NCI-H1694 treated with DMSO at 0.1 percent for 48 hours (cell line): ENCODE data around the gene CTAGE8.
"Not testable (repeated sequence)": the region's sequence is repeated elsewhere in the genome, so short reads cannot be mapped to it uniquely, and the experiment has no call there.

Experiments
- DNase-seq: peaks from one replicate; lab custom pipeline; 2025; lab: John Stamatoyannopoulos, UW

CTAGE8 gene

DNA sequence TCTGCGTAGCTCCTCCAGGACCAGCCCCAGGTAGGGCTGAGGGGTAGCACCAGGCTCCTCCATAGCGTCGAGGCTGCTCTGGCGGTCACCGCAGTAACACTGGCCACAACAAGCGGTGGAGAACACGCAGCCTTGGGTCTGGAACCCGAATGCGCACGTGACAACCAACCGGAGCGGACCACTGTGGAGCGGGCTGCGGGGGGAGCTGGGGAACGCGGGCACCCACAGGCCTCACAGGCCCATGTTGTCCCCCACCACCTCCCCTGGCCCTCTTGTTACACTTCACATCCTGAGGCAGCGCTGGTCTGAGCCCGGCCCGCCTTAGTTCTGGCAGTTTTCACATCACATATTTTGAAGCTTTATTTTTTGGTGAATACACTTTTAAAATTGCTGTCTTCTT, at the start of gene CTAGE8:
TSS of gene CTAGE8 (minus strand) at position 101 of the 400 bp plus-strand sequence. CDS start at position 63, 38 bp downstream.
- not testable (repeated sequence) for DNase-seq

DNA sequence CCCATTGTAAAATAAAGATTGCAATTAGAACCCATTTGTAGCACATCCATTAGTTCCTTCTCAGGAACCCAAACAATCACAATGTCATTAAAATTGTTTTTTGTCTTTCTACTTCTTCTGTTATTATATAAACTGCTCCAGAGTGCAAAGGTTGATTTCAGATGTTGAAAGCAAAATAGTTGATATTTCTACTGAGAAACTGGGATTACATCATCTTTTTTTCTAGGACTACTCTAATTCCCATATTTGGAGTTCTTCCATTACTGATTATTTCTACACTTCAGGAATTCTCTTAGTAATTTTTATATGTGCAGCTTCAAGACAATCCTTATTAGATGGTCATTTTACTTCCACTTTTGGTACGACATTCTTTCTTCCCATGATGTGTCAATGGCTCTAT, 48.4 kb upstream of the CTAGE8 start:
- DNase-seq, result not testable (repeated sequence)

- DNase-seq, result not testable (repeated sequence)
These were observed 42.9 kb upstream of the CTAGE8 start, which contains the start of gene OR2A1 for GRCh38 chr7:144311872-144312469. Gene OR2A1, plus strand, starts transcription at chr7:144312419. Its CDS starts 5,706 bp downstream, at chr7:144318125.

DNA sequence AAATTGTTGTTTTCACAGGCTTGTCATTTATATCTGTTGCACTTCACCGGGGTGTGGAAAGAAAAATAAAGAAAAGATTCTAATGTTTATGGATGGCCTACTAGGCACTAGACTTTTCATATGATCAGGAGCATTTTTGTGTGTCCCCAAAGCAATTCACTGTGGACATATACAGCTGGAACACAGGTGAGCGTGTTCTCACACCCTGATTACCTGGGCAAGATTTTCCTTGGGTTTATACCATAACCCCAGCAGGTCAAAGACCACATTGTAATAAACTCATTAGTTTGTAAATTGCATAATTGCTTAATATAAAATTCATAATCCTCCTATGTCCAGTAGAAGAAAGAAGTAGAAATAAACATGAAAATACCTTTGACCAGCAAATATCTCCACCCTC, 42.1 kb upstream of the CTAGE8 start:
- not testable (repeated sequence) for DNase-seq

- not testable (repeated sequence) for DNase-seq
These were observed 40.6 kb upstream of the CTAGE8 start for GRCh38 chr7:144309702-144310101.

GRCh38 chr7:144305156-144305555, 36.1 kb upstream of the CTAGE8 start:
- DNase-seq, result not testable (repeated sequence)

GRCh38 chr7:144303607-144304006, 34.5 kb upstream of the CTAGE8 start:
- not testable (repeated sequence) for DNase-seq

DNA sequence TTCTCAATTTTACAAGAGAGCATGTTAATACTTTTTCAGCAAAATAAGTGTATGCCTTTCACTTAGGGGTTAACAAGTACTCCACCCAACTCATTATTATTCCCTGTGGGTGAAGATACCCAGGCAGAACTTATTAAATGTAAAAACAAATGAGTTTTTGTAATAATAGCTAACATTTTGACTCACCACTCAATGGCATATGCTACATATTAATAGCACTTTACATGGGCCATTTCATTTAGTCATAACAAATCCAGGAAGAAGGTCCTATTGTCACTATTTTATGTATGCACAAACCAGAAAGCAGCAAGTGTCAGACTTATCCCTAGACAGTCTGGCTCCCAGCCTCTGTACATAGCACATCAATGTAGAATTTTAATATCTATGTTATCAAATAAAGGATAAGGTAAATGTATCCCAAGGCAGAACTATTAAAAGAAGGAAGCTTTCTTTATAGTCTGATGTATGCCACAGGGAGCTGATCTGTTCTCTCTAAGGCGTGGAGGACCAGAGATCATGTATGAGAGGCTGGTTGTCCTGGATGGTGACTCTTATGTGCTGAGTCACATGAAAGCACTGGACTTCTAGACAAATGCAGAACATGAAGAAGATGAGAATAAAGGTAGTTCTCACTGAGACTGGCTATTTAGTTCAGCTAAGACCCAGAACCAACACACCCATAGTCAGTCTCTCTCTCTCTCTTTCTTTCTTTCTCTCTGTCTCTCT, 33.7 kb upstream of the CTAGE8 start:
- not testable (repeated sequence) for DNase-seq

DNA sequence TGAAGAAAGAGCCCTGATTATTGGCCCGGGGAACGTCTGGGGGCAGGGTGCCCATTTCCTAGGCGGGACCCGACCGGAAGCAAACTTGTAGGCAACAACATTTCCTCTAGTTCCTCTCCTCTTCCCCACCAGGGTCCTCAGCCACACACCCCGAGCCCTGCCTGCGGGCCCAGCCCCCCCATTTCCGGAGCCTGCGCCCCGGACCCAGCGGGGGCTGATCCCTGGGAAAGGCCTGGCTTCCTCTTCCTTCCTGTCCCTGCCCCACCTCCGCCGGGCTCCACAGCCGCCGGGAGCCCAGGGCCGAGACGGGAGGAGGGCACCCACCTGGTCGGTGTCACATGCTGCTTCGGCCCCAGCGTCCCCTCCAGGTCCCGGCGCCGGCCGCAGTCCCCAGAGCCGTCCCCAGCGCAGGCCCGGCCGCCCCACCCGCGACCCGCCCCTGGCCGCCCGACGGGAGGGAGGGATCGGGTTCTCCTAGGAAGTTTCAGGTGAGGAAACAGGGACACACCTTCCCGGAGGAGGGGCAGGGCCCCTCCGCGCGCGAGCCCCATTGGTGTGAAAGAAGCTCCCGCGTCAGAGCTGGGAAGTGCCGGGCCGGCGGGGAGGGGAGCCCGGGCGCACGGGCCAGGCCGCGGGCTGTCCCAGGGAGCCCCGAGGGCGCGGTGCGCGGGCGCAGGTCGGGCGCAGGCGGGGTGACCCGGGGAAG, 24.9 kb upstream of the CTAGE8 start:
- not testable (repeated sequence) for DNase-seq

DNA sequence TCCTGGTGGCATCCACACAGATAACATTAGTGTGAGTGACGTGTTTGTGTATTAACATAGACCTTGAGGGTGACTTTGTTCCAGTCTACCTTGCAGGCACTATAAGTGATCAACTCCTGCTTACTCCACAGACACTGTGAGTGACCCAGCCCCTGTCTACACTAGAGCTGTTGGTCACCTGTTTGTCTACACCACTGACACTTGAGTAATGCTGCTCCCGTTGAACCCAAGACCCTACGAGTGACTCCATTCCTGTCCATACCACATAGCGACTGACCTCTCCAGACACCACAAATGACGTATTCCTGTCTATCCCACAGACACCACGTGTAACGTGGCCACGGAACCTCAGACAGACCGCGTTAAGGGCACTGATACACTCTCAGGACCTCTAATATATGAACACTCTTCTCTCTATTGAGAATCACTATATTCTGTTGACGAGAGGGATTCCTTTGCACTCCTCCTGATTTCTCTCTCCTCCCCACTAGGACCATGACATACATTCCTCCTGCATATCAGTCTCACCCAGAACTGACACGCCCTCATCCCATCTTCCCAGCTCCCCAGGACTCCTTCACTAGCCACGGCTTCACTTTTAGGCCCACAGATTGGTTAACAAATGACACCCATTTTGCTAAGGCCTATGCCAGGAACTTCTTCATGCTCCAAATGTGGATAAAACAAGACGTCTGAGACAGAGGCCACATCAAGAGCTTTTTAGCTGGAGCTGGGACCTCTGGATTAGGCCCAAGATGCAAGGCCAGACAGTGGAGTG, 23.5 kb upstream of the CTAGE8 start:
- not testable (repeated sequence) for DNase-seq

DNA sequence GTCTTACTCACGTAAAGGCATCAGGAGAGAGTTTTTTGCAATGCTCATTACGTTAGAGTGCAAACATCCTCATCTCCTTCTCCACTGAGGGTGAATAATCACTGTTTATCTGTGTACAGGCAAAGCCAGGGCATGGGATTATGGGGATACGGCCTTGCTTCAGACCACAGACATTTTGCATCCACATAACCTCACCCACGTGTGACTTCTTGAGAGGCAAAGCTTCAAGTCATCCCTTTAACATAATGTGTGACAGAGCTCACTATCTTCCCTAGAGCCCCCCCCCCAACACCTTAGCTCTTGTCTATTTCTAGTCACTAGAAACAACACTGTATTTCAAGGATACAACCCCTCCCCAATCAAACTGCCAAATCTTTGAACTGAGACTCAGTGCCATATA, 22.5 kb upstream of the CTAGE8 start:
- DNase-seq, result not testable (repeated sequence)

DNA sequence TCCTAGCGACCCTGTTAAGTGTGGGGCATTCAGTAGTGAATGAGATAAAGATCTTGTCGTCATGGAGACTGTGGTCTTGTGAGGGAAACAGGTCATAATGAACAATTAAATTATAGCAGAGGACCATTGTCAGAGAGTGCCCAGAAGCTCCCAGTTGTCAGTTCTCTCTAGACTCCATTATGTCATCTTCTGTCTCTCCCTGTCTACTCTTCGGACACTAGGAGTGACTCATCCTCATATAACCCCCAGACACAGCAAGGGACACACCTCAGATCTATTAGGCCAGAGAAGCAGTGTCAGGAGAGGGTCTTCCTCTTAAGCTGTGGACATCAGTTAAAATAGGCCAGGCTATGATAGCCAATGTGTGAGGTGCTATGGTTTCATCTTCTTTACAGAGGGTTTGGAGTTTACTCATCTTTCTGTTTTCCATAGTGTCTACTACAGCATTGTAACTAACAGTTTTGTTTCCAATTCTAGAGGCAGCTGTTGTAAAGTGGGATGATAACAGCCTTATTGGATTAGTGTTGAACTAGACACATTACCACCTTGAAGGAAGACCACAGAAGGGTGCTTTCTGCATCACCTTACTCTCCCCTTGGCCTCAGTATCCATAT, 18.2 kb upstream of the CTAGE8 start:
- DNase-seq, result not testable (repeated sequence)

GRCh38 chr7:144283716-144284115, 14.6 kb upstream of the CTAGE8 start:
- DNase-seq, result not testable (repeated sequence)

DNA sequence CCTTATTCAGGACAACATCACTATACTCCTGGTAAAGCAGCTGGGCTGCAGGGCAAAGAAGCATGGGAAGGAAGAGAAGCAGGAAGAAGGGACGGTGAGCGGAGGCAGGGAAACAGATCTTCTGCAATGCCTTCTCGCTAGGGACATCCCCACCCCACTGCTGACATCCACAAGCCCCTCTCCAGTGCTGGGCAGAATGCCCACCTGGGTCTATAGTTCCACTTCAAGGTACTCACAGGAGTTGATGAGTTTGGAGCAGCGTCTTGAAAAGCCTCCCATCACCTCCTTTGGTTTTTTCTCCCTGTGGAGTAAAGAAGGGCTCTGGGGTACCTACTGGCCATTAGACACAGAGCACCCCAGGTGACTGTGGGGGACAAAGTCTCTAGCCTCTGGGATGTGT, 13.4 kb upstream of the CTAGE8 start:
- not testable (repeated sequence) for DNase-seq

GRCh38 chr7:144281981-144282380, 12.9 kb upstream of the CTAGE8 start:
- DNase-seq, result not testable (repeated sequence)

GRCh38 chr7:144280010-144280409, 10.9 kb upstream of the CTAGE8 start:
- DNase-seq, result not testable (repeated sequence)

- DNase-seq, result not testable (repeated sequence)
These were observed 6.2 kb upstream of the CTAGE8 start for GRCh38 chr7:144275281-144275680.

DNA sequence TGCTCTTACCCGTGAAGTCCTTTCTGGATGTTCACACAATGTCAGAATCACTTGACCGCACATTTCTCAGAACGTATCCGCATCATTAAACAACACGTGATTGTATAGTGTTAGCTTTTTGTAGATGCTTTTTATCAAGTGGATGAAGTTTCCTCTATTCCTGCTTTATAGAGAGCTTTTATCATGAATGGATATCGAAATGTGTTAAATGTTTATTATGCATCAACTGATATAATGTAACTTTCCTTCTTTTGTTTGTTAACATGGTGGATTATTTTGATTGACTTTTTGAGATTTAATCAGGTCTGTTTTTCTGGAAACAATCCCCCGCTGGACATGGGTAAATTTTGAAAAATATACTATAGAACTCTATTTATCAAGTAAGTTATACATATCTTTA, 4.4 kb downstream of the CTAGE8 start, which contains the start of gene OR2A7:
TSS of gene OR2A7 (minus strand) at position 101 of the 400 bp plus-strand sequence. CDS start 5,164 bp downstream, outside the sequence.
- DNase-seq, result not testable (repeated sequence)

GRCh38 chr7:144262128-144262527, 7.0 kb downstream of the CTAGE8 start:
- not testable (repeated sequence) for DNase-seq

GRCh38 chr7:144259067-144259466, 10.0 kb downstream of the CTAGE8 start:
- DNase-seq, result not testable (repeated sequence)

DNA sequence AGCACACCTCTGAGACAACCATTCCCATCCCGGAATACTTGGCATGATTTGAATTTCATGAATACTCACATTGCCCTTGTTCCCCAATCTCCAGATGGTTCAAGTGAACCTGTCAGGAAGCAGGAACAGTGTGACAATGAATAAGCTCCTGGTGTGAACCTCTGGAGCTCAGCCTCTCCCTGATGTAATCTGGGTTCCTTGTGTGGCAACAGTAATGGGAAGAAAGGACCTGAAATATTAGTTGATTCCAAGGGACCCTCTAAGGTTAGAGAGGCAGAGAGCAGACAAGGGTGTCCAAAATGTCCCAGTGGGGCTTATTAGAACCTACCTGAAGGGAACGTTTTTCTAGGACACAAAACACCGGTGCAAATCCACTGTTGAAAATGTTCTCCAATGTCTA, 13.0 kb downstream of the CTAGE8 start:
- no peak for DNase-seq
